K562 (cell line): Measurements from ENCODE around the gene MPP7. TPM values are rescaled to one million over a fixed set of nuclear protein-coding genes. Genes with fewer than 3 reads are reported as not detected.

Source experiments
- ATAC-seq: fragments of 200-7000 bp; cut with Tn5 transposase; 3 replicates; pipeline ENCODE4 v1.9.1; 2020; ENCODE audit warnings: moderate library complexity
- BruUV-seq: library from RNA; stranded (reverse); fragments of 400-500 nt; replicated peaks from 2 replicates; lab custom pipeline; 2021; lab: Mats Ljungman, UMichigan
- CTCF ChIA-PET: fragments of 300-600 bp; formaldehyde crosslinking; extraction: SDS; loops from one replicate; lab custom pipeline; 2021; ENCODE audit warnings: low intra/inter-chr PET ratio; lab: Yijun Ruan, JAX
- POLR2A ChIA-PET: fragments of 300-600, 350-650 bp; sonication (Branson Sonifier 250); formaldehyde crosslinking; extraction: SDS; loops from one replicate; lab custom pipeline; 2021; ENCODE audit warnings: antibody characterized with exemption, inconsistent platforms; lab: Yijun Ruan, JAX
- DNase-seq, 4 experiments: peaks; one replicate each; pipeline versions ENCODE4 v3.0.0 to v3.0.0-alpha.2; 2011 to 2018; ENCODE audit warnings: low spot score in 3 of 4, mixed read lengths in 3 of 4; ENCODE audit errors: extremely low read depth in 1 of 4
- FAIRE-seq: peaks from 2 replicates; lab custom pipeline; 2011; peaks lifted over from hg19 to GRCh38; lab: Jason Lieb, UNC
- H2AFZ ChIP-seq: 2 replicates; pipeline ENCODE4 v1.6.0; 2011; ENCODE audit warnings: low read depth, low read length, control low read depth, inconsistent platforms
- H3K27ac ChIP-seq: fragments of 200-600 bp; 3 replicates; pipeline ENCODE4 v1.8.0; 2011; ENCODE audit warnings: low read depth, mild to moderate bottlenecking, control low read depth, inconsistent platforms, low read length, moderate library complexity, mixed read lengths; ENCODE audit errors: extremely low read depth
- H3K27me3 ChIP-seq, 2 experiments: fragments of 300-600 bp in 1 of 2; 2 replicates in 1 of 2; 3 replicates in 1 of 2; pipeline versions ENCODE4 v1.6.0 to v1.8.0; 2011; ENCODE audit warnings: inconsistent platforms in 2 of 2, low read length in 2 of 2, mild to moderate bottlenecking in 1 of 2, mixed read lengths in 1 of 2, moderate library complexity in 1 of 2; ENCODE audit not compliant: control insufficient read depth in 2 of 2, insufficient read depth in 2 of 2
- H3K36me3 ChIP-seq: fragments of 300-600 bp; 3 replicates; pipeline ENCODE4 v1.8.0; 2011; ENCODE audit warnings: mild to moderate bottlenecking, low read length, inconsistent platforms; ENCODE audit not compliant: control insufficient read depth, insufficient read depth
- H3K4me1 ChIP-seq, 2 experiments: fragments of 200-600 bp in 1 of 2; replicated peaks in 1 of 2; 2 replicates in 1 of 2; 3 replicates in 1 of 2; pipeline versions ENCODE4 v1.5.1 to v1.8.0; 2011; ENCODE audit warnings: inconsistent platforms in 2 of 2, low read length in 2 of 2, mild to moderate bottlenecking in 1 of 2, mixed read lengths in 1 of 2, moderate library complexity in 1 of 2; ENCODE audit not compliant: control insufficient read depth in 2 of 2, insufficient read depth in 2 of 2
- H3K4me2 ChIP-seq: 2 replicates; pipeline ENCODE4 v1.6.1; 2011; ENCODE audit warnings: low read length, control low read depth, inconsistent platforms, mixed read lengths; ENCODE audit not compliant: insufficient read depth
- H3K4me3 ChIP-seq: fragments of 200-600 bp; sonication (generic), shearing (Covaris generic); 2 replicates; pipeline ENCODE4 v1.5.1; 2016; ENCODE audit warnings: control low read depth, inconsistent platforms
- H3K79me2 ChIP-seq: fragments of 200-600 bp; 3 replicates; pipeline ENCODE4 v1.8.0; 2011; ENCODE audit warnings: low read length, inconsistent platforms; ENCODE audit not compliant: control insufficient read depth, insufficient read depth
- H3K9ac ChIP-seq, 2 experiments: 2 replicates each; pipeline versions ENCODE4 v1.6.0 to v1.6.1; 2011; ENCODE audit warnings: low read depth in 2 of 2, low read length in 2 of 2, control low read depth in 1 of 2, inconsistent platforms in 1 of 2, mild to moderate bottlenecking in 1 of 2, mixed read lengths in 1 of 2; ENCODE audit not compliant: insufficient read depth in 1 of 2
- H3K9me1 ChIP-seq: one replicate; pipeline ENCODE4 v1.6.0; 2011; ENCODE audit warnings: inconsistent platforms, mild to moderate bottlenecking, low read length, moderate library complexity; ENCODE audit not compliant: control insufficient read depth, insufficient read depth
- H3K9me3 ChIP-seq: replicated peaks from 2 replicates; pipeline ENCODE4 v1.5.1; 2011; ENCODE audit warnings: low read depth, low read length, inconsistent platforms; ENCODE audit not compliant: control insufficient read depth, insufficient read depth
- H4K20me1 ChIP-seq: replicated peaks from 2 replicates; pipeline ENCODE4 v1.6.1; 2011; ENCODE audit warnings: low read length, inconsistent platforms, mixed read lengths; ENCODE audit not compliant: control insufficient read depth, insufficient read depth
- ARID1B ChIP-seq: fragments of 450-650 bp; IDR thresholded peaks from 2 replicates; pipeline ENCODE4 v1.6.1; 2016; ENCODE audit warnings: antibody characterized with exemption, mild to moderate bottlenecking, inconsistent platforms
- BCOR ChIP-seq: fragments of 450-650 bp; IDR thresholded peaks from 2 replicates; pipeline ENCODE4 v1.6.1; 2016
- ETS1 ChIP-seq: conservative IDR thresholded peaks from 2 replicates; pipeline ENCODE4 v1.6.1; 2011; ENCODE audit warnings: low read depth, mild to moderate bottlenecking, low read length; ENCODE audit not compliant: control insufficient read depth
- HDAC6 ChIP-seq: IDR thresholded peaks from 2 replicates; pipeline ENCODE4 v1.6.1; 2012; ENCODE audit warnings: low read depth, mild to moderate bottlenecking, control low read depth, inconsistent platforms, low read length, moderate library complexity
- HLTF ChIP-seq: fragments of 450-650 bp; IDR thresholded peaks from 2 replicates; pipeline ENCODE4 v1.6.1; 2016
- MECOM ChIP-seq: fragments of 250-450 bp; sonication (Bioruptor Pico); IDR thresholded peaks from 2 replicates; pipeline ENCODE4 v1.8.0; 2022; ENCODE audit warnings: inconsistent platforms
- MIER1 ChIP-seq: fragments of 450-650 bp; IDR thresholded peaks from 2 replicates; pipeline ENCODE4 v1.6.1; 2016; ENCODE audit warnings: antibody characterized with exemption, mild to moderate bottlenecking, low read depth
- PBX2 ChIP-seq, 2 experiments: IDR thresholded peaks in 1 of 2; conservative IDR thresholded peaks in 1 of 2; 2 replicates each; pipeline ENCODE4 v1.6.1; 2016; ENCODE audit warnings: low read depth in 2 of 2, mild to moderate bottlenecking in 1 of 2, missing compliant biosample characterization in 1 of 2, missing genetic modification characterization in 1 of 2, moderate library complexity in 1 of 2
- RAD21 ChIP-seq, 2 experiments: fragments of 250-450 bp in 1 of 2; fragments of 450-650 bp in 1 of 2; sonication (Bioruptor Pico) in 1 of 2; formaldehyde crosslinking in 1 of 2; IDR thresholded peaks in 1 of 2; conservative IDR thresholded peaks in 1 of 2; 2 replicates each; pipeline versions ENCODE4 v1.4.0 to v1.8.0; 2020 to 2022; ENCODE audit warnings: mild to moderate bottlenecking in 2 of 2, moderate library complexity in 1 of 2
- TAF1 ChIP-seq: IDR thresholded peaks from 2 replicates; pipeline ENCODE4 v1.6.1; 2011; ENCODE audit warnings: mild to moderate bottlenecking, low read length, moderate library complexity; ENCODE audit not compliant: insufficient read depth, control insufficient read depth, severe bottlenecking; ENCODE audit errors: extremely low read depth
- THAP12 ChIP-seq: fragments of 250-450 bp; sonication (Bioruptor Pico); IDR thresholded peaks from 2 replicates; pipeline ENCODE4 v1.9.0; 2021; ENCODE audit warnings: mild to moderate bottlenecking, inconsistent platforms
- USF2 ChIP-seq: sonication (generic); formaldehyde crosslinking; IDR thresholded peaks from 2 replicates; pipeline ENCODE4 v1.5.0; 2020; ENCODE audit warnings: missing genetic modification reagents
- ZBTB17 ChIP-seq: fragments of 450-650 bp; formaldehyde crosslinking; IDR thresholded peaks from 2 replicates; pipeline ENCODE4 v1.4.0; 2020; ENCODE audit warnings: mild to moderate bottlenecking
- ZFX ChIP-seq: sonication (generic); formaldehyde crosslinking; IDR thresholded peaks from 2 replicates; pipeline ENCODE4 v1.8.0; 2022; ENCODE audit warnings: mild to moderate bottlenecking, missing genetic modification reagents, moderate library complexity
- ZKSCAN8 ChIP-seq: fragments of 200-800 bp; sonication (Bioruptor generic); IDR thresholded peaks from 2 replicates; pipeline ENCODE4 v1.6.1; 2016; ENCODE audit warnings: missing genetic modification characterization, missing compliant biosample characterization
- ZNF134 ChIP-seq: fragments of 250-450 bp; sonication (Bioruptor Pico); conservative IDR thresholded peaks from 2 replicates; pipeline ENCODE4 v1.4.0; 2020
- ZSCAN32 ChIP-seq: fragments of 450-650 bp; formaldehyde crosslinking; IDR thresholded peaks from 2 replicates; pipeline ENCODE4 v1.4.0; 2020; ENCODE audit warnings: mild to moderate bottlenecking, moderate library complexity
- WGBS: fragments of 100-300 bp; shearing (Covaris generic); methylation state at CpG from one replicate; pipeline ENCODE4 v1.1.6; 2016; ENCODE audit warnings: low coverage, mixed read lengths; ENCODE audit not compliant: insufficient coverage; ENCODE audit errors: missing lambda C conversion rate; 5-methylcytosine and 5-hydroxymethylcytosine counted together
- in situ Hi-C: fragments of 300-500 bp; cut with MboI; formaldehyde crosslinking; loops from 4 replicates; pipeline ENCODE4 v1.15.0; 2018; ENCODE audit warnings: inconsistent platforms, mixed read lengths
- intact Hi-C: fragments of 100-400 bp; cut with micrococcal nuclease; formaldehyde crosslinking; loops from 2 replicates; pipeline ENCODE4 v1.14.2; 2022
- polyA plus RNA-seq, 8 experiments: library from polyadenylated mRNA; depleted of rRNA in 4 of 8; stranded (reverse) in 5 of 8; unstranded in 3 of 8; fragments of >200 nt; fragmentation: Nextera tagmentation in 2 of 8; fragmentation: Illumina TruSeq in 1 of 8; extraction: Ambion mirVana in 2 of 8; extraction: Trizol in 1 of 8; gene quantifications; 2 replicates each; pipeline versions ENCODE4 v1.2.1 to v1.2.3, GENCODE V29; 2011 to 2014; ENCODE audit warnings: inconsistent platforms in 1 of 8, missing spikeins in 1 of 8
- total RNA-seq, 7 experiments: library from RNA; depleted of rRNA in 6 of 7; stranded (reverse); fragments of >200 nt in 6 of 7; fragmentation: Illumina TruSeq in 2 of 7; extraction: Trizol in 2 of 7; gene quantifications; 2 replicates each; pipeline versions ENCODE4 v1.2.1 to v1.2.3, GENCODE V29; 2011 to 2021; ENCODE audit warnings: low replicate concordance in 1 of 7

MPP7 gene
- total and polyA plus RNA-seq, 9 of the 15 experiments (the other 6 are each of a cell fraction or from before 2014, with no cell fraction given): 0.03 to 0.50 (median 0.23) TPM

- DNase-seq (no peak), ATAC-seq (no peak), FAIRE-seq (no peak)
- Histone ChIP-seq H4K20me1 (no peaks in the 10 kb centered on the region), H3K36me3 (no peaks in the 10 kb centered on the region), H2AFZ (no peak overlapping the region), H3K4me1 (no peaks in the 10 kb centered on the region), H3K4me2 (no peak overlapping the region), H3K27me3 (peaks cover 6 to 13% of the 10 kb centered on the region in 2 experiments; a peak in 2 of 5 replicates), H3K27ac (no peak overlapping the region), H3K79me2 (no peaks in the 10 kb centered on the region), H3K4me3 (no peak overlapping the region), H3K9me1 (no peaks in the 10 kb centered on the region), H3K9ac (no peak overlapping the region), H3K9me3 (no peaks in the 10 kb centered on the region)
- in situ Hi-C loops (no loop called here), intact Hi-C loops (no loop called here)
- BruUV-seq: no TSS peak
- 8% methylated on average over 1 of the region's 1 CpG for WGBS
- ChIA-PET POLR2A (interaction anchor here (0.7 kb wide), 1 partner anchor 19 kb away, joined by 4 read pairs; no protein-coding TSS in a partner anchor), CTCF (no interaction called here)
- TF ChIP-seq ARID1B: no peak
- no peak for TF ChIP-seq ZNF134 (CRISPR knock-in tag)
- TF ChIP-seq HLTF: no peak
- no peak for TF ChIP-seq ZBTB17
- no peak for TF ChIP-seq THAP12 (CRISPR knock-in tag)
- TF ChIP-seq BCOR: no peak
- TF ChIP-seq MECOM (CRISPR knock-in tag): no peak
- TF ChIP-seq ZFX: no peak
- no peak for TF ChIP-seq PBX2 (CRISPR knock-in tag; IDR thresholded peaks at IDR 0.05; ENCODE audit: low read depth)
- no peak for TF ChIP-seq PBX2 (tag; conservative IDR thresholded peaks at IDR 0.05; ENCODE audit: low read depth)
- no peak for TF ChIP-seq HDAC6
- TF ChIP-seq ZKSCAN8 (CRISPR knock-in tag): no peak
- no peak for TF ChIP-seq USF2
- TF ChIP-seq RAD21 (CRISPR knock-in tag; conservative IDR thresholded peaks at IDR 0.05 in 1 of 2, IDR thresholded peaks at IDR 0.05 in 1 of 2): no peak
- TF ChIP-seq ETS1: no peak
- no peak for TF ChIP-seq ZSCAN32 (CRISPR knock-in tag)
- no peak for TF ChIP-seq TAF1
- TF ChIP-seq MIER1: no peak
Measured at GRCh38 chr10:28296023-28296422, 6.8 kb downstream of the MPP7 start.
